Glutamatergic neuron (in vitro differentiated cells): ENCODE results near the gene LYST. TPM values are rescaled to one million over a fixed set of nuclear protein-coding genes. Genes with fewer than 3 reads are reported as not detected.

Source experiments
- DNase-seq: peaks from one replicate; pipeline ENCODE4 v3.0.0; 2022
- H3K27ac Mint-ChIP-seq: one replicate; pipeline ENCODE4 v1.8.0; 2020; ENCODE audit warnings: mild to moderate bottlenecking, mixed read lengths, inconsistent platforms; ENCODE audit not compliant: unreplicated experiment
- H3K27me3 Mint-ChIP-seq: one replicate; pipeline ENCODE4 v1.8.0; 2020; ENCODE audit warnings: mild to moderate bottlenecking, moderate library complexity, mixed read lengths, inconsistent platforms; ENCODE audit not compliant: unreplicated experiment
- H3K36me3 Mint-ChIP-seq: one replicate; pipeline ENCODE4 v1.8.0; 2020; ENCODE audit warnings: mild to moderate bottlenecking, mixed read lengths, inconsistent platforms; ENCODE audit not compliant: unreplicated experiment
- H3K4me1 Mint-ChIP-seq: one replicate; pipeline ENCODE4 v1.8.0; 2020; ENCODE audit warnings: mild to moderate bottlenecking, low read depth, mixed read lengths, inconsistent platforms; ENCODE audit not compliant: unreplicated experiment
- H3K4me3 Mint-ChIP-seq: one replicate; pipeline ENCODE4 v1.8.0; 2020; ENCODE audit warnings: mild to moderate bottlenecking, mixed read lengths, inconsistent platforms; ENCODE audit not compliant: unreplicated experiment
- H3K9me3 Mint-ChIP-seq: one replicate; pipeline ENCODE4 v1.8.0; 2020; ENCODE audit warnings: mild to moderate bottlenecking, moderate library complexity, mixed read lengths, inconsistent platforms; ENCODE audit not compliant: unreplicated experiment
- CTCF ChIP-seq: fragments of 200-600 bp; sonication (generic); IDR thresholded peaks from one replicate; pipeline ENCODE4 v1.5.0; 2021; ENCODE audit not compliant: partially characterized antibody, unreplicated experiment
- total RNA-seq: library from RNA; stranded (reverse); fragmentation: NEBNext Ultra II Directional; extraction: Animal tissue kit (Norgen Biotek cat#: 25700); gene quantifications from one replicate; pipeline ENCODE4 v1.2.1, GENCODE V29; 2021; ENCODE audit not compliant: unreplicated experiment

Gene LYST
- total RNA-seq, 1 donor from 2014 or later = 33.6 TPM

DNA sequence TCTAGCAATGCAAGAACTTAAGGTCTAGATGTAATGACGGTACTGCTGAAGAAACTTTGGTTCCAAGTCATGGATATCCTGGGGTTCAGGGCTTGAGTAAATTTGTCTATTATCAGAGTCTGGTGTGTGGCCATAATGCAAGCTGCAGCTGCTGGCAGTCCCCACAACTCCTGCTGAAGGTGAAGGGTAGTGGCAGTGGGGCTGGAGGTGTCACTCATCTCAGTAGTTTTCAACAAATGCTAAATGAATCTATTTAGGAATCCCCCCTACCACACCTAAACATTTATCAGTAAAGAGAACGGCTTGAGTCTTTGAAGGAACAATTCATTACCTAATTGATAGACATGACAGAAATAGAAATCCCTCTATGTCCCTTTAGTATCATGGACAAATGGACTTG, 118.0 kb downstream of the LYST start:
- no peak for DNase-seq
- Mint-ChIP-seq H3K27ac (no peak overlapping the region), H3K27me3 (no peaks in the 10 kb centered on the region), H3K36me3 (no peaks in the 10 kb centered on the region), H3K9me3 (no peaks in the 10 kb centered on the region), H3K4me3 (no peak overlapping the region), H3K4me1 (no peaks in the 10 kb centered on the region)
- no peak for TF ChIP-seq CTCF

DNA sequence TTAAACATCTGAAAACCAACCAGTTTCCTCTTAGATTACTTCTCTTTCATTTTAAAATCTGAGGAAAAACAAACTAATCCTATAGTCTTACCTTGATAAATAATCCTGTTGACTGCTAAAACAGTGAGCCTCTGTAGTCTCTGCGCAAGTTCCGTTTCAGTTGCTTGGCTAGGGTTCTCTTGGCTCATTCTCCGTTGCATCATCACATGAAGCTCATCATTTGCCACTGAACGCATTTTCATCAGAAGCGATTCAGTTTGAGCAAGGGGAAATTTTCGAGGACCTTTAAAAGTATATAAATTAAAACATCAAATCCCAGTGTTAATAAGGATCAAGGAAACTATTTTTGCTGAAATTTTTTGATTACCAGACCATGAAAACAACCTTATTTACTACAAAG, 120.5 kb downstream of the LYST start:
- no peak for DNase-seq
- H3K4me1 Mint-ChIP-seq = no peaks in the 10 kb centered on the region
- no peak overlapping the region for H3K4me3 Mint-ChIP-seq
- TF ChIP-seq CTCF = no peak
- H3K27me3 Mint-ChIP-seq = no peaks in the 10 kb centered on the region
- H3K36me3 Mint-ChIP-seq = no peaks in the 10 kb centered on the region
- no peaks in the 10 kb centered on the region for H3K9me3 Mint-ChIP-seq
- H3K27ac Mint-ChIP-seq = no peak overlapping the region

DNA sequence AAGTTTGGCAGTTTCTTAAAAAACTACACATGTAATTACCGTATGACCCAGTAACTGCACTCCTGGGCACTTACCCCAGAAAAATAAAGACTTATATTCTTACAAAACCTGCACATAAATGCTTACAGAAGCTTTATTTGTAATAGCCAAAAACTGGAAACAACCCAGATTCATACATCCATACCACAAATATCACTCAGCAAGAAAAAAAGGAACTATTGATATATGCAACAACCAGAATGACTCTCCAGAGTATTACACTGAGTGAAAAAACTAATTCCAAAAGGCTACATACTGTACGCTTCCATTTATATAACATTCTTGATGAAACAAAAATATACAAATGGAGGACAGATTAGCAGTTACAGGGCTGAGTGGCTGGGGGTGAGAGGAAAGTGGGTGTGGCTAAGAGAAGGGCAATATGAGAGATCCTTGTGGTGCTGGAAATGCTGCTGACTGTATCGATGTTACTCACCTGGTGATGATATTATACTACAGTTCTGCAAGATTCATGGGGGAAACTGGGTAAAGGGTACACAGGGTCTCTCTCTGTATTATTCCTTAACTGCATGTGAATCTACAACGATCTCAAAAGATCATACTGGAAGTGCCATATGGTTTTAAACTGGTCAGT, 121.1 kb downstream of the LYST start:
- Mint-ChIP-seq H3K36me3 (no peaks in the 10 kb centered on the region), H3K4me1 (no peaks in the 10 kb centered on the region), H3K27ac (no peak overlapping the region), H3K27me3 (no peaks in the 10 kb centered on the region), H3K9me3 (no peaks in the 10 kb centered on the region), H3K4me3 (no peak overlapping the region)
- DNase-seq = no peak
- TF ChIP-seq CTCF = no peak

DNA sequence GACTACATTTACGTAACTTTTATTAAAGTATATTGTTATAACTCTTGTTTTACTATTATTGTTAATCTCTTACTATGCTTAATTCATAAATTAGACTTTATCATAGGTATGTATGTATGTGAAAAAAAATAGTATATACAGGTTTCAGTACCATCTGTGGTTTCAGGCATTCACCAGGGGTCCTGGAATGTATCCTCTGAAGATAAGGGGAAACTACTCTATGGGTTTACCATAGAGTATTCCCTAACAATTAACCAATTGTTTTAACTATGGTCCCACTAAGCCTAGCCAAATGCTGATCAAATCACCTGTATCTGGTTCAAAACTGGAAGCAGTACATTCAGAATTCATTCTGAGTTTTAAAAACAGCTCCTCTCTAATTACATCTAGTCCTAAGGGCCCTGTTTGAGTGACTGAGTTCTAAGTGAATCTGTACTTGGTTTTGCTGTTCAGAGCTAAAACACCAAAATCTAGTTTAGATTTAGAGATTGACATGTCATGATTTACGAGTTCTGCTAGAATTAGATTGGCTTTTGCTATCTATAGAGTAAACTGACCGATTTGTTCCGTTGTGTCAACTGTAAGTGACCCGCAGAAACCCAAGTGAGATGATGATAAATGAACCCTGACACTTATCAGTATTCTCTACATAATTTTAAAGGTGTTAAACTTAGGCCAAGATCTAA, 123.6 kb downstream of the LYST start:
- Mint-ChIP-seq H3K4me3 (no peak overlapping the region), H3K36me3 (no peaks in the 10 kb centered on the region), H3K4me1 (no peaks in the 10 kb centered on the region), H3K27ac (no peak overlapping the region), H3K9me3 (no peaks in the 10 kb centered on the region), H3K27me3 (no peaks in the 10 kb centered on the region)
- DNase-seq = no peak
- no peak for TF ChIP-seq CTCF

- H3K9me3 Mint-ChIP-seq = no peaks in the 10 kb centered on the region
- no peak overlapping the region for H3K27ac Mint-ChIP-seq
Measured at GRCh38 chr1:235741294-235741693, 125.4 kb downstream of the LYST start.

More at GRCh38 chr1:235741294-235741693, 125.4 kb downstream of the LYST start:
- Mint-ChIP-seq H3K27me3 (no peaks in the 10 kb centered on the region), H3K4me3 (no peak overlapping the region), H3K4me1 (no peaks in the 10 kb centered on the region), H3K36me3 (no peaks in the 10 kb centered on the region)
- no peak for TF ChIP-seq CTCF
- no peak for DNase-seq
